DOHH2 (cell line): Measurements from ENCODE around the gene HDLBP.

Source experiments
- H3F3A ChIP-seq: fragments of 200-600 bp; sonication (generic), shearing (Covaris generic); 2 replicates; pipeline ENCODE4 v1.6.0; 2016; ENCODE audit warnings: antibody characterized with exemption, mild to moderate bottlenecking; ENCODE audit not compliant: control insufficient read depth, insufficient read depth
- H3K27ac ChIP-seq: fragments of 200-600 bp; sonication (generic); 2 replicates; pipeline ENCODE4 v1.5.1; 2014; ENCODE audit warnings: low read depth, mild to moderate bottlenecking, low read length, moderate library complexity
- H3K27me3 ChIP-seq: fragments of 200-600 bp; sonication (generic); 2 replicates; pipeline ENCODE4 v1.6.1; 2014; ENCODE audit warnings: mild to moderate bottlenecking, low read length, mixed read lengths; ENCODE audit not compliant: control insufficient read depth
- H3K36me3 ChIP-seq: fragments of 200-600 bp; sonication (generic); 2 replicates; pipeline ENCODE4 v1.6.1; 2014; ENCODE audit warnings: mild to moderate bottlenecking, low read length, moderate library complexity, mixed read lengths; ENCODE audit not compliant: control insufficient read depth
- H3K4me1 ChIP-seq: fragments of 200-600 bp; sonication (generic); 2 replicates; pipeline ENCODE4 v1.6.1; 2014; ENCODE audit warnings: mild to moderate bottlenecking, low read length, mixed read lengths; ENCODE audit not compliant: control insufficient read depth
- H3K4me2 ChIP-seq: fragments of 200-600 bp; sonication (generic); 2 replicates; pipeline ENCODE4 v1.6.0; 2014; ENCODE audit warnings: mild to moderate bottlenecking, low read length, moderate library complexity
- H3K4me3 ChIP-seq: fragments of 200-600 bp; sonication (generic); 2 replicates; pipeline ENCODE4 v1.5.1; 2014; ENCODE audit warnings: mild to moderate bottlenecking, low read length, mixed read lengths
- H3K79me2 ChIP-seq: fragments of 200-600 bp; sonication (generic); 2 replicates; pipeline ENCODE4 v1.6.1; 2014; ENCODE audit warnings: mild to moderate bottlenecking, low read length, mixed read lengths; ENCODE audit not compliant: control insufficient read depth
- H3K9me2 ChIP-seq: fragments of 200-600 bp; sonication (generic); replicated peaks from 2 replicates; pipeline ENCODE4 v1.6.1; 2014; ENCODE audit warnings: mild to moderate bottlenecking, low read length, mixed read lengths; ENCODE audit not compliant: control insufficient read depth
- H3K9me3 ChIP-seq: fragments of 200-600 bp; sonication (generic); 2 replicates; pipeline ENCODE4 v1.6.1; 2014; ENCODE audit warnings: antibody characterized with exemption, low read length, mixed read lengths; ENCODE audit not compliant: control insufficient read depth, insufficient read depth
- H4K20me1 ChIP-seq: fragments of 200-600 bp; sonication (generic); 2 replicates; pipeline ENCODE4 v1.6.0; 2014; ENCODE audit warnings: low read depth, mild to moderate bottlenecking, antibody characterized with exemption, low read length, moderate library complexity; ENCODE audit not compliant: control insufficient read depth, insufficient read depth
- EZH2phosphoT487 ChIP-seq: fragments of 200-600 bp; sonication (generic); IDR thresholded peaks from 2 replicates; pipeline ENCODE4 v1.6.1; 2017; ENCODE audit warnings: borderline replicate concordance, mild to moderate bottlenecking, antibody characterized with exemption, low read length, moderate library complexity, mixed read lengths
- TF ChIP-seq, protein P1 (sequence below): fragments of 200-600 bp; sonication (generic); IDR thresholded peaks from one replicate; pipeline ENCODE4 v1.5.1; 2014; ENCODE audit warnings: antibody characterized with exemption, mild to moderate bottlenecking, low read depth, low read length; ENCODE audit not compliant: poor library complexity, severe bottlenecking

The HDLBP gene

DNA sequence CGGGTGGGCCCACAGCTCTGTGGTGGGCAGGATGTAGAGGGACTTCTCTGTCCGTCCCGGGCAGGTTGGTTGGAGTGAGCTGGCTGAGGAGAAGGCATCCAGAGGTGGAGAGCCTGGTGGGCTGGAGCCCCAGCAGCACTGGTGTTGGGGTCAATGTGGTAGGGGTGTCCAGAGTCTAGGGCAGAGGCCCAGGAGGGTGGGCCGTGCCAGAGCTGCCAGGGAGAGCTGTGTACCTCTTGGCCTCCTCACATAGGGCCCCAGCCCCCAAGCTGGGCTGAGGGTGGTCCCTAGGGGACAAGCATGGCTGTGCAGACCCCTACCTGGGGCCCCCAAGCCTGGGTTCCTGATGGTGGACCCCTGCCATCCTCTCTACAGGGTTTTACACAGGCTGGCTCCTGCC lies 111.0 kb downstream of the HDLBP start:
- H3K27me3 ChIP-seq = no peaks in the 10 kb centered on the region
- no peaks in the 10 kb centered on the region for H3K4me1 ChIP-seq
- no peak overlapping the region for H3K27ac ChIP-seq
- H3K9me2 ChIP-seq = no peaks in the 10 kb centered on the region
- H4K20me1 ChIP-seq = no peaks in the 10 kb centered on the region
- no peak overlapping the region for H3K4me3 ChIP-seq
- no peaks in the 10 kb centered on the region for H3K79me2 ChIP-seq
- H3F3A ChIP-seq = no peaks in the 10 kb centered on the region
- H3K36me3 ChIP-seq = no peaks in the 10 kb centered on the region
- H3K4me2 ChIP-seq = no peak overlapping the region
- TF ChIP-seq EZH2phosphoT487 = no peak
- TF ChIP-seq, protein P1, sequence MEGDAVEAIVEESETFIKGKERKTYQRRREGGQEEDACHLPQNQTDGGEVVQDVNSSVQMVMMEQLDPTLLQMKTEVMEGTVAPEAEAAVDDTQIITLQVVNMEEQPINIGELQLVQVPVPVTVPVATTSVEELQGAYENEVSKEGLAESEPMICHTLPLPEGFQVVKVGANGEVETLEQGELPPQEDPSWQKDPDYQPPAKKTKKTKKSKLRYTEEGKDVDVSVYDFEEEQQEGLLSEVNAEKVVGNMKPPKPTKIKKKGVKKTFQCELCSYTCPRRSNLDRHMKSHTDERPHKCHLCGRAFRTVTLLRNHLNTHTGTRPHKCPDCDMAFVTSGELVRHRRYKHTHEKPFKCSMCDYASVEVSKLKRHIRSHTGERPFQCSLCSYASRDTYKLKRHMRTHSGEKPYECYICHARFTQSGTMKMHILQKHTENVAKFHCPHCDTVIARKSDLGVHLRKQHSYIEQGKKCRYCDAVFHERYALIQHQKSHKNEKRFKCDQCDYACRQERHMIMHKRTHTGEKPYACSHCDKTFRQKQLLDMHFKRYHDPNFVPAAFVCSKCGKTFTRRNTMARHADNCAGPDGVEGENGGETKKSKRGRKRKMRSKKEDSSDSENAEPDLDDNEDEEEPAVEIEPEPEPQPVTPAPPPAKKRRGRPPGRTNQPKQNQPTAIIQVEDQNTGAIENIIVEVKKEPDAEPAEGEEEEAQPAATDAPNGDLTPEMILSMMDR = no peak
- no peaks in the 10 kb centered on the region for H3K9me3 ChIP-seq

DNA sequence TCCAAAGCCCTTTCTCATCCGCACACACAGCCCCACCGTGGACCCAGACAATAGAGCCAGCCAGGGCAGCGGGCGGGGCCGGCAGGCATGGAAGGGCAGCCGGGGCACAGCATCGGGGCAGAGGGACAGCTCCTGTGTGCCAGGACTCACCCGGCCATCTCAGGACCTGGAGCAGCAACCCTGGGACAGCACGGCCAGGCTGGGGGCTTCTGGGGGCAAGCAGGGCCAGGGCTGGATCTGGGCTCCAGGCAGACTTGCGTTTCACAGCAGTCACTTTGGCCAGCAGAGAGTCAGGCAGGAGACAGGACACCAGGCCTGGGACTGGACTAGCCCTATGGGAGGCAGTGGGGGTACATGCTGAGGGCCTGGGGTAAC lies 111.5 kb downstream of the HDLBP start:
- Histone ChIP-seq H3F3A (no peaks in the 10 kb centered on the region), H3K4me2 (no peak overlapping the region), H3K9me2 (no peaks in the 10 kb centered on the region), H3K27me3 (no peaks in the 10 kb centered on the region), H3K4me3 (no peak overlapping the region), H3K36me3 (no peaks in the 10 kb centered on the region), H3K27ac (no peak overlapping the region), H3K4me1 (no peaks in the 10 kb centered on the region), H3K79me2 (no peaks in the 10 kb centered on the region), H3K9me3 (no peaks in the 10 kb centered on the region), H4K20me1 (no peaks in the 10 kb centered on the region)
- TF ChIP-seq EZH2phosphoT487 = no peak
- TF ChIP-seq, protein P1 = no peak

DNA sequence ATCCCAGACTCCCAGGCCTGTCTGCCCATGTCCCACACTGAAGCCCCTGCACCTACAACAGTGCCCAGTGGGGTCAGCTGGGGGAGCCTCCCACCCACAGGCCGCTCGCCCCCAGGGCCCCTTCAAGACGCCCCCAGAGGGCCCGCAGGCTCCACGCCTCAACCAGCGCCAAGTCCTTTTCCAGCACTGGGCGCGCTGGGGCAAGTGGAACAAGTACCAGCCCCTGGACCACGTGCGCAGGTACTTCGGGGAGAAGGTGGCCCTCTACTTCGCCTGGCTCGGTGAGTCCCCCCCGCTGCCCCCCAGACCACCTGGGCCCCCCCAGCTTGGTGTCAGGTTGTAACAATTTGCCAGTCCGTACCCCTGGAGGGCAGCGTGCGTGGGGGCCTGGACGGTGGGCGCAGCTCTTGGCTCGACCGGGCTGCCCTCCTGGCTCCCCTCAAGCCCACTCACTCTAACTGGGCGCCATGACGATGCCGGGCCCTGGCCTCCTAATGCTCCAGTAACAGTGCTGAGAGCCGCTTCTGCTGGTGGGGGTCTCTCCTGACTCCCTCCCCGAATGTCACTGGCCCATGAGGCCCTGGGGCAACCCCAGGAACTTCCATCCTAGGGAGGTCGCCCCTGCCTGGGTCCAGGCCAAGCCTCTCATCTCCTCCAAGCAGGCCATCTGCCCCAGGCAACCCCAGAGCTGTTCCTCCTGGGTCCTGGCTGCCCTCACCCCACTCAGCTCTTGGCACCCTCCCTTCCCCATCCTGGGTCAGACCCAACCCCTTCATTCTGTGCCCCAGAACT lies 112.1 kb downstream of the HDLBP start:
- Histone ChIP-seq H4K20me1 (no peaks in the 10 kb centered on the region), H3K36me3 (no peaks in the 10 kb centered on the region), H3K27me3 (no peaks in the 10 kb centered on the region), H3K4me2 (no peak overlapping the region), H3K27ac (no peak overlapping the region), H3K9me3 (no peaks in the 10 kb centered on the region), H3K4me3 (no peak overlapping the region), H3K79me2 (no peaks in the 10 kb centered on the region), H3K4me1 (no peaks in the 10 kb centered on the region), H3K9me2 (no peaks in the 10 kb centered on the region), H3F3A (no peaks in the 10 kb centered on the region)
- TF ChIP-seq, protein P1 = no peak
- TF ChIP-seq EZH2phosphoT487 = no peak
